Endothelial cell of umbilical vein (primary cell): ENCODE measurements around the gene SLC22A23. TPM values are rescaled to one million over a fixed set of nuclear protein-coding genes. Genes with fewer than 3 reads are reported as not detected.

Experiments used
- BruUV-seq: library from RNA; stranded (reverse); fragments of 400-500 nt; replicated peaks from 2 replicates; lab custom pipeline; 2021; lab: Mats Ljungman, UMichigan
- CTCF ChIA-PET: fragments of 300-600, 350-600 bp; sonication (Branson Sonifier 250); formaldehyde crosslinking; loops from one replicate; lab custom pipeline; 2021; ENCODE audit warnings: antibody characterized with exemption, inconsistent platforms; lab: Charles Lee
- POLR2A ChIA-PET: fragments of 300-600, 350-600 bp; sonication (Branson Sonifier 250); formaldehyde crosslinking; loops from one replicate; lab custom pipeline; 2021; ENCODE audit warnings: antibody characterized with exemption, inconsistent platforms; lab: Charles Lee
- DNase-seq: peaks from one replicate; pipeline ENCODE4 v3.0.0-alpha.2; 2011; ENCODE audit warnings: low read depth, low spot score
- FAIRE-seq: peaks from 2 replicates; lab custom pipeline; 2011; peaks lifted over from hg19 to GRCh38; lab: Jason Lieb, UNC
- H2AFZ ChIP-seq: 2 replicates; pipeline ENCODE4 v1.6.0; 2012; ENCODE audit warnings: low read depth, low read length, control low read depth, inconsistent platforms
- H3K27ac ChIP-seq: 2 replicates; pipeline ENCODE4 v1.5.1; 2011; ENCODE audit warnings: low read depth, mild to moderate bottlenecking, control low read depth, low read length, moderate library complexity; ENCODE audit not compliant: insufficient read depth
- H3K27me3 ChIP-seq, 2 experiments: 2 replicates each; pipeline versions ENCODE4 v1.6.0 to v1.6.1; 2011; ENCODE audit warnings: low read length in 2 of 2, mixed read lengths in 1 of 2; ENCODE audit not compliant: control insufficient read depth in 2 of 2, insufficient read depth in 2 of 2
- H3K36me3 ChIP-seq, 2 experiments: 2 replicates in 1 of 2; 3 replicates in 1 of 2; pipeline ENCODE4 v1.5.1; 2011; ENCODE audit warnings: low read length in 2 of 2, mild to moderate bottlenecking in 1 of 2, moderate library complexity in 1 of 2; ENCODE audit not compliant: control insufficient read depth in 2 of 2, insufficient read depth in 2 of 2; ENCODE audit errors: extremely low read depth in 1 of 2
- H3K4me1 ChIP-seq: 3 replicates; pipeline ENCODE4 v1.5.1; 2011; ENCODE audit warnings: mild to moderate bottlenecking, low read length; ENCODE audit not compliant: control insufficient read depth, insufficient read depth; ENCODE audit errors: extremely low read depth
- H3K4me2 ChIP-seq: 2 replicates; pipeline ENCODE4 v1.6.1; 2011; ENCODE audit warnings: low read length, control low read depth, mixed read lengths; ENCODE audit not compliant: insufficient read depth
- H3K4me3 ChIP-seq, 3 experiments: fragments of 200-600 bp in 1 of 3; sonication (generic), shearing (Covaris generic) in 1 of 3; replicated peaks in 1 of 3; 2 replicates each; pipeline ENCODE4 v1.5.1; 2011 to 2016; ENCODE audit warnings: control low read depth in 3 of 3, low read length in 3 of 3, mild to moderate bottlenecking in 2 of 3, inconsistent platforms in 1 of 3, low read depth in 1 of 3, moderate library complexity in 1 of 3; ENCODE audit not compliant: insufficient read depth in 1 of 3
- H3K79me2 ChIP-seq: 2 replicates; pipeline ENCODE4 v1.6.0; 2012; ENCODE audit warnings: low read length, inconsistent platforms; ENCODE audit not compliant: control insufficient read depth, insufficient read depth
- H3K9ac ChIP-seq: replicated peaks from 2 replicates; pipeline ENCODE3; 2011; ENCODE audit warnings: low read length, control low read depth; ENCODE audit not compliant: insufficient read depth; ENCODE audit errors: extremely low read depth
- H3K9me1 ChIP-seq: replicated peaks from 3 replicates; pipeline ENCODE4 v1.6.0; 2011; ENCODE audit warnings: mild to moderate bottlenecking, low read length; ENCODE audit not compliant: control insufficient read depth, insufficient read depth; ENCODE audit errors: extremely low read depth
- H3K9me3 ChIP-seq: replicated peaks from 2 replicates; pipeline ENCODE4 v1.5.1; 2012; ENCODE audit warnings: low read length, inconsistent platforms; ENCODE audit not compliant: control insufficient read depth, insufficient read depth
- H4K20me1 ChIP-seq: replicated peaks from 2 replicates; pipeline ENCODE3; 2011; ENCODE audit warnings: mild to moderate bottlenecking, low read length; ENCODE audit not compliant: control insufficient read depth, insufficient read depth; ENCODE audit errors: extremely low read depth
- EZH2 ChIP-seq: IDR thresholded peaks from 2 replicates; pipeline ENCODE4 v1.6.1; 2012; ENCODE audit warnings: borderline replicate concordance, low read depth, mild to moderate bottlenecking, moderate library complexity, low read length, inconsistent platforms; ENCODE audit not compliant: severe bottlenecking
- FOS ChIP-seq: IDR thresholded peaks from 2 replicates; pipeline ENCODE4 v1.6.1; 2011; ENCODE audit warnings: mild to moderate bottlenecking, low read length, moderate library complexity, borderline replicate concordance; ENCODE audit not compliant: insufficient read depth
- GATA2 ChIP-seq: IDR thresholded peaks from 2 replicates; pipeline ENCODE4 v1.7.0; 2011; ENCODE audit warnings: low read depth, mild to moderate bottlenecking, moderate library complexity, mixed read lengths, low read length; ENCODE audit not compliant: insufficient read length, insufficient read depth
- JUN ChIP-seq: IDR thresholded peaks from 2 replicates; pipeline ENCODE4 v1.6.1; 2011; ENCODE audit warnings: borderline replicate concordance, low read depth; ENCODE audit not compliant: insufficient read length, insufficient read depth
- MYC ChIP-seq: IDR thresholded peaks from one replicate; pipeline ENCODE4 v1.6.1; 2011; ENCODE audit warnings: mild to moderate bottlenecking, low read depth, low read length
- POLR2A ChIP-seq: IDR thresholded peaks from 2 replicates; pipeline ENCODE4 v1.6.1; 2012; ENCODE audit warnings: low read depth, mild to moderate bottlenecking, control low read depth, low read length
- POLR2AphosphoS5 ChIP-seq: IDR thresholded peaks from 2 replicates; pipeline ENCODE4 v1.6.1; 2012; ENCODE audit warnings: low read depth, mild to moderate bottlenecking, control low read depth, low read length, moderate library complexity; ENCODE audit not compliant: insufficient read depth
- dilution Hi-C: fragments of 300-500 bp; cut with MboI; formaldehyde crosslinking; loops from one replicate; pipeline ENCODE4 v1.15.0; 2019; ENCODE audit warnings: low sequenced_read_pairs; ENCODE audit not compliant: extremely low pct_ligation_motif_present
- intact Hi-C: fragments of 100-400 bp; cut with micrococcal nuclease; formaldehyde crosslinking; loops from one replicate; pipeline ENCODE4 v1.10.0; 2022
- polyA plus RNA-seq, 4 experiments: library from polyadenylated mRNA; depleted of rRNA in 3 of 4; stranded (reverse) in 3 of 4; unstranded in 1 of 4; fragments of >200 nt; gene quantifications; 2 replicates each; pipeline versions ENCODE4 v1.2.1 to v1.2.3, GENCODE V29; 2011 to 2012; ENCODE audit warnings: missing spikeins in 1 of 4
- total RNA-seq: library from RNA; stranded (reverse); gene quantifications from 2 replicates; pipeline ENCODE4 v1.2.3, GENCODE V29; 2021
- TF ChIP-seq, protein P1 (sequence below): IDR thresholded peaks from 2 replicates; pipeline ENCODE4 v1.6.1; 2011; ENCODE audit not compliant: insufficient read depth, insufficient read length
- TF ChIP-seq, protein P2 (sequence below), 2 donors: IDR thresholded peaks; 1 replicate in 1 of 2; 2 replicates in 1 of 2; pipeline ENCODE4 v1.5.1; 2011; ENCODE audit warnings: low read length in 2 of 2, mild to moderate bottlenecking in 2 of 2, moderate library complexity in 2 of 2, control low read depth in 1 of 2, inconsistent platforms in 1 of 2, low read depth in 1 of 2; ENCODE audit not compliant: insufficient read depth in 1 of 2; ENCODE audit errors: extremely low read depth in 1 of 2

SLC22A23 gene
- total and polyA plus RNA-seq, 2 donors (not counting 3 experiments of a cell fraction or from before 2014, with no cell fraction given): 4.2 to 14.3 TPM

DNA sequence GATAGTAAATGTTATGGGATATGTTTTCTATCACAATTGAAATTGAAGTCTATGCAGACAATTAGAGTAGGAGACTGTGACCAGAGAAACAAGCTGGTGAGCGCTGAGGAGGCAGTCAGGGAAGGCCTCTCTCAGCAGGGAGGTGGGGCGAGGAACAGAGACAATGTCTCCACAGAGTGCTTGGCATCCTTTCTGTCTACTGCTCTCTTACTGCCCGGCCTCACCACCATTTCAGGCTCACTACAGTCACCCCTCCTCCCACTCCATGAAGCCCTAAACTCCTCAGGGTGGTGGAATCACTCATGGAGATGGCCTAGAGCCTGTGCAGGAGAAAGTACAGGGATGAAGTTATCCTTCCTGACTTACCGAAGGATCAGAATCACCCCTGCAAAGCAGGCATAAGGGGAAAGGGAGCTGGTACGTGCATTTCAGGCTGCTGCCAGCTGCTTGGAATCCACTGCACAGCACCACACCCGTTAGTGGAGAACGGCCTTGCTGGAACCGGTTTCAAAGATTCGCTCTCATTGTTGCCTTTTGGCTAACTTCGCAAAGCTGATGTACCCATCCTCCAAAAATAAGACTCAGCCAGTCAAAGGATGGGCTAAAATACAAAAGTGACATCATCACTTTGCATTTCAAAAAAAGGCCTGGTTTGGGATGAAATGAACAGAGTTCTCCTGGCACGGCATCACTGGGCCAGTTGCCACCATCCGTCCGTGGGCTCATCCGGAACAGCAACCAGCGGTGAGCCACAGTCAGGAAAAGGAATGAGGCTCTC, 67.3 kb downstream of the SLC22A23 start:
- FAIRE-seq: no peak
- Histone ChIP-seq H3K27ac (no peak overlapping the region), H4K20me1 (no peaks in the 10 kb centered on the region), H3K4me1 (no peaks in the 10 kb centered on the region), H3K79me2 (no peaks in the 10 kb centered on the region), H2AFZ (no peak overlapping the region), H3K9me3 (no peaks in the 10 kb centered on the region), H3K4me2 (no peak overlapping the region), H3K36me3 (no peaks in the 10 kb centered on the region), H3K9ac (no peak overlapping the region), H3K27me3 (no peaks in the 10 kb centered on the region), H3K4me3 (no peak overlapping the region), H3K9me1 (no peaks in the 10 kb centered on the region)
- no peak for DNase-seq
- ChIA-PET CTCF (no interaction called here), POLR2A (no interaction called here)
- dilution Hi-C loops (no loop called here), intact Hi-C loops (no loop called here)
- TF ChIP-seq GATA2 (no peak), POLR2A (no peak), JUN (no peak), MYC (no peak), EZH2 (no peak), POLR2AphosphoS5 (no peak), FOS (no peak)
- TF ChIP-seq, protein P1, sequence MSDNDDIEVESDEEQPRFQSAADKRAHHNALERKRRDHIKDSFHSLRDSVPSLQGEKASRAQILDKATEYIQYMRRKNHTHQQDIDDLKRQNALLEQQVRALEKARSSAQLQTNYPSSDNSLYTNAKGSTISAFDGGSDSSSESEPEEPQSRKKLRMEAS: no peak
- TF ChIP-seq, protein P2, sequence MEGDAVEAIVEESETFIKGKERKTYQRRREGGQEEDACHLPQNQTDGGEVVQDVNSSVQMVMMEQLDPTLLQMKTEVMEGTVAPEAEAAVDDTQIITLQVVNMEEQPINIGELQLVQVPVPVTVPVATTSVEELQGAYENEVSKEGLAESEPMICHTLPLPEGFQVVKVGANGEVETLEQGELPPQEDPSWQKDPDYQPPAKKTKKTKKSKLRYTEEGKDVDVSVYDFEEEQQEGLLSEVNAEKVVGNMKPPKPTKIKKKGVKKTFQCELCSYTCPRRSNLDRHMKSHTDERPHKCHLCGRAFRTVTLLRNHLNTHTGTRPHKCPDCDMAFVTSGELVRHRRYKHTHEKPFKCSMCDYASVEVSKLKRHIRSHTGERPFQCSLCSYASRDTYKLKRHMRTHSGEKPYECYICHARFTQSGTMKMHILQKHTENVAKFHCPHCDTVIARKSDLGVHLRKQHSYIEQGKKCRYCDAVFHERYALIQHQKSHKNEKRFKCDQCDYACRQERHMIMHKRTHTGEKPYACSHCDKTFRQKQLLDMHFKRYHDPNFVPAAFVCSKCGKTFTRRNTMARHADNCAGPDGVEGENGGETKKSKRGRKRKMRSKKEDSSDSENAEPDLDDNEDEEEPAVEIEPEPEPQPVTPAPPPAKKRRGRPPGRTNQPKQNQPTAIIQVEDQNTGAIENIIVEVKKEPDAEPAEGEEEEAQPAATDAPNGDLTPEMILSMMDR (IDR thresholded peaks at IDR 0.05; ENCODE audit: extremely low read depth in 1 of 2, insufficient read depth in 1 of 2, low read depth in 1 of 2, low read length in 2 of 2): no peak
- no TSS peak for BruUV-seq
